Fibroblast of lung (primary cell): ENCODE measurements around the gene MFSD11. TPM values are rescaled to one million over a fixed set of nuclear protein-coding genes. Genes with fewer than 3 reads are reported as not detected.

Source experiments
- DNase-seq, 2 donors: peaks; one replicate each; pipeline versions ENCODE4 v3.0.0 to v3.0.0-alpha.2; 2010; ENCODE audit warnings: low read depth in 2 of 2
- H2AFZ ChIP-seq: 2 replicates; pipeline ENCODE4 v1.5.1; 2012; ENCODE audit warnings: low read length, control low read depth, inconsistent platforms
- H3K27ac ChIP-seq: 2 replicates; pipeline ENCODE4 v1.5.1; 2011; ENCODE audit warnings: low read length, control low read depth; ENCODE audit not compliant: insufficient read depth
- H3K27me3 ChIP-seq: 2 replicates; pipeline ENCODE4 v1.5.1; 2011; ENCODE audit warnings: mild to moderate bottlenecking, low read length; ENCODE audit not compliant: control insufficient read depth, insufficient read depth
- H3K36me3 ChIP-seq: 2 replicates; pipeline ENCODE4 v1.5.1; 2011; ENCODE audit warnings: low read length; ENCODE audit not compliant: control insufficient read depth, insufficient read depth
- H3K4me1 ChIP-seq: 2 replicates; pipeline ENCODE4 v1.5.1; 2011; ENCODE audit warnings: low read length; ENCODE audit not compliant: control insufficient read depth, insufficient read depth; ENCODE audit errors: extremely low read depth
- H3K4me2 ChIP-seq: 2 replicates; pipeline ENCODE4 v1.5.1; 2011; ENCODE audit warnings: low read length, control low read depth; ENCODE audit not compliant: insufficient read depth; ENCODE audit errors: extremely low read depth
- H3K4me3 ChIP-seq, 4 experiments: fragments of 200-600 bp in 1 of 4; sonication (generic) in 1 of 4; replicated peaks in 1 of 4; 2 replicates each; pipeline ENCODE4 v1.5.1; 2011 to 2016; ENCODE audit warnings: low read length in 4 of 4, low read depth in 3 of 4, mild to moderate bottlenecking in 3 of 4, control low read depth in 2 of 4, inconsistent platforms in 1 of 4, mixed read lengths in 1 of 4; ENCODE audit not compliant: insufficient read depth in 1 of 4; ENCODE audit errors: control extremely low read depth in 1 of 4
- H3K79me2 ChIP-seq: 2 replicates; pipeline ENCODE4 v1.5.1; 2012; ENCODE audit warnings: mild to moderate bottlenecking, low read length, inconsistent platforms; ENCODE audit not compliant: control insufficient read depth, insufficient read depth
- H3K9ac ChIP-seq: 2 replicates; pipeline ENCODE4 v1.5.1; 2011; ENCODE audit warnings: mild to moderate bottlenecking, low read length, control low read depth; ENCODE audit not compliant: insufficient read depth
- H3K9me3 ChIP-seq: 2 replicates; pipeline ENCODE4 v1.5.1; 2012; ENCODE audit warnings: low read depth, low read length; ENCODE audit not compliant: control insufficient read depth, insufficient read depth
- H4K20me1 ChIP-seq: 2 replicates; pipeline ENCODE4 v1.5.1; 2011; ENCODE audit warnings: low read length; ENCODE audit not compliant: control insufficient read depth, insufficient read depth; ENCODE audit errors: extremely low read depth
- CTCF ChIP-seq, 2 donors: IDR thresholded peaks in 1 of 2; conservative IDR thresholded peaks in 1 of 2; 1 replicate in 1 of 2; 2 replicates in 1 of 2; pipeline ENCODE4 v1.5.1; 2011 to 2012; ENCODE audit warnings: low read length in 2 of 2, control low read depth in 1 of 2, inconsistent platforms in 1 of 2, low read depth in 1 of 2, mild to moderate bottlenecking in 1 of 2
- EZH2 ChIP-seq: IDR thresholded peaks from 2 replicates; pipeline ENCODE4 v1.5.1; 2012; ENCODE audit warnings: low read length, control low read depth, mild to moderate bottlenecking; ENCODE audit errors: missing control alignments
- polyA plus RNA-seq, 2 donors: library from polyadenylated mRNA; depleted of rRNA in 1 of 2; stranded (reverse) in 1 of 2; unstranded in 1 of 2; fragments of >200 nt; gene quantifications; 2 replicates each; pipeline ENCODE4 v1.2.1, GENCODE V29; 2011 to 2012; ENCODE audit warnings: missing spikeins in 1 of 2
- total RNA-seq: library from RNA; depleted of rRNA; stranded (reverse); fragments of >200 nt; gene quantifications from 2 replicates; pipeline ENCODE4 v1.2.1, GENCODE V29; 2014

Gene MFSD11
- total and polyA plus RNA-seq, 2 donors (not counting 1 experiment from before 2014, with no cell fraction given), result 22.4 to 31.4 TPM

DNA sequence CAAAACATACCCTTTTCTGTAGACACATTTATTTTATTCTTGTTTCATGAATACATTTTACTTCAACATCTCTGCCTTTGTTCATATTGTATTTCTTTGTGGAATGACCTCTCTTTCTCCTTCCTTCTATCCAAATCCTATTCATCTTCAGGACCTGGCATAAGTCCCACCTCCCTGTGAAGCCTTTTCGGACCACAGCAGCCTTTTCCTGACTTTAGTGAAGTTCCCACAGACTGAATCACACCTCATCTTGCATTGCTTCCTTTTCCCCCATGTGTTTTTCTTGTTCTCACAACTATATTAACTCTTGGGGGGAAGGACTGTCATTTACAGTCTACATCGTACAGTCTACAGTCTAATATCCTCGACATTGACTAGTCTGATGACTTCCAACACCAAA lies 58.2 kb downstream of the MFSD11 start:
- no peaks in the 10 kb centered on the region for H3K27me3 ChIP-seq
- H3K4me2 ChIP-seq, result no peak overlapping the region
- H4K20me1 ChIP-seq, result no peaks in the 10 kb centered on the region
- TF ChIP-seq CTCF (conservative IDR thresholded peaks at IDR 0.05 in 1 of 2, IDR thresholded peaks at IDR 0.05 in 1 of 2; ENCODE audit: low read depth in 1 of 2, low read length in 2 of 2) (no peak), EZH2 (no peak)
- no peaks in the 10 kb centered on the region for H3K9me3 ChIP-seq
- H3K27ac ChIP-seq, result no peak overlapping the region
- no peaks in the 10 kb centered on the region for H3K79me2 ChIP-seq
- no peak overlapping the region for H2AFZ ChIP-seq
- H3K9ac ChIP-seq, result no peak overlapping the region
- no peaks in the 10 kb centered on the region for H3K4me1 ChIP-seq
- peak in 1 of 2 donors; percentile 61 for DNase-seq
- H3K36me3 ChIP-seq, result no peaks in the 10 kb centered on the region
- H3K4me3 ChIP-seq, result no peak overlapping the region

GRCh38 chr17:76797241-76797840 lies 59.4 kb downstream of the MFSD11 start:
- Histone ChIP-seq H3K9me3 (no peaks in the 10 kb centered on the region), H3K4me1 (no peaks in the 10 kb centered on the region), H3K9ac (no peak overlapping the region), H3K4me3 (no peak overlapping the region), H3K27ac (no peak overlapping the region), H3K27me3 (no peaks in the 10 kb centered on the region), H3K79me2 (no peaks in the 10 kb centered on the region), H3K4me2 (no peak overlapping the region), H2AFZ (no peak overlapping the region), H3K36me3 (no peaks in the 10 kb centered on the region), H4K20me1 (no peaks in the 10 kb centered on the region)
- DNase-seq, result no peak
- TF ChIP-seq EZH2, result no peak
- TF ChIP-seq CTCF (conservative IDR thresholded peaks at IDR 0.05 in 1 of 2, IDR thresholded peaks at IDR 0.05 in 1 of 2; ENCODE audit: low read depth in 1 of 2, low read length in 2 of 2), result no peak

DNA sequence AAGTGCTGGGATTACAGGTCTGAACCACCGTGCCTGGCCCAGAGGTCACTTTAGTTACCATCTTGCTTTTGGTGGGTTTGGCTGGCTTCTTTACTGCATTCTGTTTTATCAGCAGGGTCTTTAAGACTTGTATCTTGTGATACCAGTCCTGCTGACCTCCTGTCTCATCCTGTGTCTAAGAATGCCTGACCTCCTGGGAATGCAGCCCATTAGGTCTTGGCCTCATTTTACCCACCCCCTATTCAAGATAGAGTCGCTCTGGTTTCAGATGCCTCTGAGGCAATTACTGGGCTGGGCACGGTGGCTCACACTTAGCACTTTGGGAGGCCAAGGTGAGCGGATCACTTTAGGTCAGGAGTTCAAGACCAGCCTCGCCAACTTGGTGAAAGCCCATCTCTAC lies 63.8 kb downstream of the MFSD11 start:
- no peak overlapping the region for H3K4me3 ChIP-seq
- H3K79me2 ChIP-seq, result no peaks in the 10 kb centered on the region
- H3K4me1 ChIP-seq, result no peaks in the 10 kb centered on the region
- no peaks in the 10 kb centered on the region for H4K20me1 ChIP-seq
- H3K4me2 ChIP-seq, result no peak overlapping the region
- no peaks in the 10 kb centered on the region for H3K27me3 ChIP-seq
- H2AFZ ChIP-seq, result no peak overlapping the region
- TF ChIP-seq EZH2 (no peak), CTCF (conservative IDR thresholded peaks at IDR 0.05 in 1 of 2, IDR thresholded peaks at IDR 0.05 in 1 of 2; ENCODE audit: low read depth in 1 of 2, low read length in 2 of 2) (no peak)
- H3K9me3 ChIP-seq, result no peaks in the 10 kb centered on the region
- no peak overlapping the region for H3K27ac ChIP-seq
- H3K9ac ChIP-seq, result no peak overlapping the region
- H3K36me3 ChIP-seq, result no peaks in the 10 kb centered on the region
- no peak for DNase-seq
